22Rv1 (cell line): ENCODE data around the gene APPL1.

Source experiments
- CTCF ChIP-seq: fragments of 450-650 bp; IDR thresholded peaks from 2 replicates; pipeline ENCODE4 v1.5.1; 2017; ENCODE audit warnings: mild to moderate bottlenecking
- ZFX ChIP-seq: fragments of 450-650 bp; IDR thresholded peaks from 2 replicates; pipeline ENCODE4 v1.6.1; 2017; ENCODE audit warnings: antibody characterized with exemption, borderline replicate concordance

- TF ChIP-seq CTCF (no peak), ZFX (no peak)
Measured at GRCh38 chr3:57257678-57258077, 30.1 kb downstream of the APPL1 start.
